HepG2 (cell line): ENCODE results near the gene ZMYND8. TPM values are rescaled to one million over a fixed set of nuclear protein-coding genes. Genes with fewer than 3 reads are reported as not detected.

Experiments used
- ASH2L ChIP-seq: fragments of 300-600, 200-600 bp; sonication (generic); IDR thresholded peaks from 2 replicates; pipeline ENCODE4 v1.7.0; 2017; ENCODE audit warnings: low read depth, mild to moderate bottlenecking, moderate library complexity, mixed read lengths, low read length; ENCODE audit not compliant: insufficient read length
- BHLHE40 ChIP-seq: IDR thresholded peaks from 2 replicates; pipeline ENCODE4 v1.6.1; 2011; ENCODE audit warnings: low read length, improper control_type of control experiment
- CREB1 ChIP-seq, 2 experiments: fragments of 450-650 bp in 1 of 2; IDR thresholded peaks; 2 replicates each; pipeline ENCODE4 v1.6.1; 2016 to 2017; ENCODE audit warnings: control low read depth in 1 of 2, mild to moderate bottlenecking in 1 of 2, missing compliant biosample characterization in 1 of 2, missing genetic modification characterization in 1 of 2
- EP300 ChIP-seq, 3 experiments: sonication (generic) in 1 of 3; formaldehyde crosslinking in 1 of 3; IDR thresholded peaks; 2 replicates each; pipeline versions ENCODE4 v1.5.1 to v1.6.1; 2011 to 2020; ENCODE audit warnings: low read depth in 2 of 3, low read length in 2 of 3, borderline replicate concordance in 1 of 3, improper control_type of control experiment in 1 of 3, mild to moderate bottlenecking in 1 of 3, missing genetic modification reagents in 1 of 3, moderate library complexity in 1 of 3
- ERF ChIP-seq: IDR thresholded peaks from 2 replicates; pipeline ENCODE4 v1.6.1; 2018; ENCODE audit warnings: missing biosample characterization, missing genetic modification reagents
- FLYWCH1 ChIP-seq: sonication (generic); formaldehyde crosslinking; IDR thresholded peaks from 2 replicates; pipeline ENCODE4 v1.8.1; 2023; ENCODE audit warnings: mild to moderate bottlenecking, missing genetic modification reagents
- HOMEZ ChIP-seq: IDR thresholded peaks from 2 replicates; pipeline ENCODE4 v1.6.1; 2016; ENCODE audit warnings: low read depth
- HOXA5 ChIP-seq: sonication (generic); formaldehyde crosslinking; IDR thresholded peaks from 2 replicates; pipeline ENCODE4 v1.4.0; 2020; ENCODE audit warnings: missing genetic modification reagents
- NR2F6 ChIP-seq, 2 experiments: IDR thresholded peaks; 2 replicates each; pipeline ENCODE4 v1.6.1; 2016; ENCODE audit warnings: antibody characterized with exemption in 1 of 2, mild to moderate bottlenecking in 1 of 2
- TBX2 ChIP-seq: sonication (generic); formaldehyde crosslinking; IDR thresholded peaks from 2 replicates; pipeline ENCODE4 v1.5.0; 2020; ENCODE audit warnings: missing genetic modification reagents, mild to moderate bottlenecking, borderline replicate concordance
- TFE3 ChIP-seq: IDR thresholded peaks from 2 replicates; pipeline ENCODE4 v1.6.1; 2016
- UBTF ChIP-seq: sonication (generic); formaldehyde crosslinking; IDR thresholded peaks from 2 replicates; pipeline ENCODE4 v1.4.0; 2020; ENCODE audit warnings: mild to moderate bottlenecking, missing genetic modification reagents
- ZBTB43 ChIP-seq: sonication (generic); formaldehyde crosslinking; conservative IDR thresholded peaks from 2 replicates; pipeline ENCODE4 v1.4.0; 2020; ENCODE audit warnings: missing genetic modification reagents
- ZNF556 ChIP-seq: sonication (generic); formaldehyde crosslinking; IDR thresholded peaks from 2 replicates; pipeline ENCODE4 v1.4.0; 2020; ENCODE audit warnings: mild to moderate bottlenecking, missing genetic modification reagents, borderline replicate concordance
- polyA plus RNA-seq, 8 experiments: library from polyadenylated mRNA; depleted of rRNA in 3 of 8; stranded (reverse) in 7 of 8; unstranded in 1 of 8; fragments of >200 nt; fragmentation: Illumina TruSeq in 4 of 8; extraction: Trizol in 4 of 8; gene quantifications; 2 replicates each; pipeline versions ENCODE4 v1.2.1 to v1.2.3, GENCODE V29; 2011 to 2016; ENCODE audit warnings: low read depth in 4 of 8, missing spikeins in 1 of 8, mixed read lengths in 1 of 8; ENCODE audit not compliant: insufficient read depth in 1 of 8
- total RNA-seq, 5 experiments: library from RNA; depleted of rRNA; stranded (reverse); fragments of >200 nt; fragmentation: Illumina TruSeq; extraction: Trizol; gene quantifications; 2 replicates each; pipeline ENCODE4 v1.2.3, GENCODE V29; 2016; ENCODE audit warnings: low read depth in 1 of 5
- TF ChIP-seq, protein P1 (sequence below): sonication (generic); formaldehyde crosslinking; IDR thresholded peaks from 2 replicates; pipeline ENCODE4 v1.5.1; 2020; ENCODE audit warnings: mild to moderate bottlenecking, missing genetic modification reagents

Gene ZMYND8
- total and polyA plus RNA-seq, 2 of the 13 experiments (the other 11 are each of a cell fraction or from before 2014, with no cell fraction given), result 53.9 to 84.7 TPM

GRCh38 chr20:47354714-47355488 lies 1.6 kb downstream of the ZMYND8 start (continued):
- TF ChIP-seq UBTF (CRISPR knock-in tag) (no peak), EP300 (IDR thresholded peaks at IDR 0.05; ENCODE audit: low read depth in 2 of 2, low read length in 2 of 2) (peak in 1 of 2 experiments; percentile 30; a peak in 1 of 4 replicates), EP300 (CRISPR knock-in tag; IDR thresholded peaks at IDR 0.05; ENCODE audit: borderline replicate concordance) (no peak; the same call in 1 of the 2 replicates), NR2F6 (IDR thresholded peaks at IDR 0.05) (0 out of 2 replicates have a peak, but pooled peaks have one; percentile 6), NR2F6 (CRISPR knock-in tag; IDR thresholded peaks at IDR 0.05) (no peak), BHLHE40 (no peak), TBX2 (CRISPR knock-in tag) (peak; percentile 49; the same call in 1 of the 2 replicates), CREB1 (IDR thresholded peaks at IDR 0.05) (no peak), CREB1 (CRISPR knock-in tag; IDR thresholded peaks at IDR 0.05) (peak; percentile 12; the same call in 1 of the 2 replicates), ERF (CRISPR knock-in tag) (peak; percentile 25; the same call in 1 of the 2 replicates), ASH2L (no peak), ZNF556 (CRISPR knock-in tag) (peak; percentile 73; the same call in 1 of the 2 replicates), TFE3 (peak; percentile 61; the same call in 1 of the 2 replicates), HOMEZ (CRISPR knock-in tag) (peak; percentile 20; the same call in 1 of the 2 replicates), HOXA5 (CRISPR knock-in tag) (peak; percentile 1; the same call in 1 of the 2 replicates), ZBTB43 (CRISPR knock-in tag) (no peak), FLYWCH1 (CRISPR knock-in tag) (no peak)
- TF ChIP-seq, protein P1, sequence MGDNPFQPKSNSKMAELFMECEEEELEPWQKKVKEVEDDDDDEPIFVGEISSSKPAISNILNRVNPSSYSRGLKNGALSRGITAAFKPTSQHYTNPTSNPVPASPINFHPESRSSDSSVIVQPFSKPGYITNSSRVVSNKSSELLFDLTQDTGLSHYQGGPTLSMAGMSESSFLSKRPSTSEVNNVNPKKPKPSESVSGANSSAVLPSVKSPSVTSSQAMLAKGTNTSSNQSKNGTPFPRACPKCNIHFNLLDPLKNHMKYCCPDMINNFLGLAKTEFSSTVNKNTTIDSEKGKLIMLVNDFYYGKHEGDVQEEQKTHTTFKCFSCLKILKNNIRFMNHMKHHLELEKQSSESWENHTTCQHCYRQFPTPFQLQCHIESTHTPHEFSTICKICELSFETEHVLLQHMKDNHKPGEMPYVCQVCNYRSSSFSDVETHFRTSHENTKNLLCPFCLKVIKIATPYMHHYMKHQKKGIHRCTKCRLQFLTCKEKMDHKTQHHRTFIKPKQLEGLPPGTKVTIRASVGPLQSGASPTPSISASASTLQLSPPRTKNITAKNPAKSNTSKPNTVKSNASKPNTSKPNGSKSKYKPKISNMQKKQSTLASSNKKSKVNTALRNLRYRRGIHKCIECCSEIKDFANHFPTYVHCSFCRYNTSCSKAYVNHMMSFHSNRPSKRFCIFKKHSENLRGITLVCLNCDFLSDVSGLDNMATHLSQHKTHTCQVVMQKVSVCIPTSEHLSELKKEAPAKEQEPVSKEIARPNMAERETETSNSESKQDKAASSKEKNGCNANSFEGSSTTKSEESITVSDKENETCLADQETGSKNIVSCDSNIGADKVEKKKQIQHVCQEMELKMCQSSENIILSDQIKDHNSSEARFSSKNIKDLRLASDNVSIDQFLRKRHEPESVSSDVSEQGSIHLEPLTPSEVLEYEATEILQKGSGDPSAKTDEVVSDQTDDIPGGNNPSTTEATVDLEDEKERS (CRISPR knock-in tag), result peak; percentile 15; the same call in 1 of the 2 replicates
